Psoas muscle (tissue), 8 donors: ENCODE measurements around the gene PHACTR3. TPM values are rescaled to one million over a fixed set of nuclear protein-coding genes. Genes with fewer than 3 reads are reported as not detected.

Experiments used
- ATAC-seq, 4 donors: fragments of 200-7000 bp; cut with Tn5 transposase; one replicate each; pipeline ENCODE4 v1.9.1; 2020; ENCODE audit warnings: moderate library complexity in 3 of 4, mild to moderate bottlenecking in 2 of 4
- DNase-seq, 2 donors: peaks; one replicate each; pipeline ENCODE4 v3.0.0-alpha.2; 2020
- H3K27ac ChIP-seq: fragments of 200-600 bp; one replicate; pipeline ENCODE4 v1.8.0; 2022
- H3K27me3 ChIP-seq, 3 donors: fragments of 200-600 bp in 1 of 3; one replicate each; pipeline versions ENCODE4 v1.6.1 to v1.8.0; 2013 to 2022; ENCODE audit warnings: low read length in 2 of 3, mild to moderate bottlenecking in 2 of 3, moderate library complexity in 1 of 3; ENCODE audit not compliant: insufficient read depth in 3 of 3
- H3K36me3 ChIP-seq, 2 donors: fragments of 200-600 bp in 1 of 2; one replicate each; pipeline versions ENCODE4 v1.6.1 to v1.8.0; 2013 to 2022; ENCODE audit warnings: low read depth in 1 of 2, mild to moderate bottlenecking in 1 of 2, moderate library complexity in 1 of 2; ENCODE audit not compliant: insufficient read depth in 1 of 2
- H3K4me1 ChIP-seq: fragments of 200-600 bp; one replicate; pipeline ENCODE4 v1.8.0; 2022
- H3K4me3 ChIP-seq: fragments of 200-600 bp; one replicate; pipeline ENCODE4 v1.8.0; 2022; ENCODE audit warnings: mild to moderate bottlenecking
- H3K9me3 ChIP-seq: fragments of 200-600 bp; one replicate; pipeline ENCODE4 v1.8.0; 2022
- CTCF ChIP-seq: fragments of 200-600 bp; IDR thresholded peaks from one replicate; pipeline ENCODE4 v1.8.0; 2022; ENCODE audit warnings: antibody characterized with exemption
- WGBS, 3 donors: extraction: QIAGEN DNeasy Blood & Tissue Kit; methylation state at CpG; one replicate each; pipeline versions ENCODE4 v1.1.6 to v1.1.7; 2013; 5-methylcytosine and 5-hydroxymethylcytosine counted together
- intact Hi-C, 2 donors: fragments of 100-400 bp; cut with DNase I; formaldehyde crosslinking; loops; one replicate each; pipeline versions ENCODE4 v1.11.0 to v1.14.2; 2022
- polyA plus RNA-seq, 3 donors: library from polyadenylated mRNA; stranded (reverse); fragments of 200-250 nt; gene quantifications; one replicate each; pipeline ENCODE4 v1.2.3, GENCODE V29; 2013
- total RNA-seq, 4 donors: library from RNA; stranded (reverse); fragmentation: NEBNext Ultra II Directional in 2 of 4; extraction: Animal tissue kit (Norgen Biotek cat#: 25700) in 2 of 4; gene quantifications; one replicate each; pipeline versions ENCODE4 v1.2.1 to v1.2.4, GENCODE V29; 2021 to 2023
- donor health status: healthy with polysubstance abuse.
- donor health status: DM: no; HTN: no; CAD: no; lungs with moderate emphysema.
- donor health status: Bipolar disorder and iron deficiency.
- donor health status: healthy.
- donor health status: DM: yes; HTN: yes; CAD: no.
- donor health status: DM: no; HTN: no; CAD: no.
- donor health status: DM: no; HTN: no; CAD: no.
- donor health status: DM: yes; HTN: yes; CAD: no.

The PHACTR3 gene
- total and polyA plus RNA-seq, 7 donors = 0.10 to 0.46 (median 0.15) TPM; not detected in 3

GRCh38 chr20:59789686-59790085 is 185.3 kb downstream of the PHACTR3 start:
- H3K4me1 ChIP-seq = no peaks in the 10 kb centered on the region
- H3K27me3 ChIP-seq = peaks cover 0 to 5% (median 0%) of the 10 kb centered on the region in 3 donors
- no peaks in the 10 kb centered on the region for H3K36me3 ChIP-seq
- intact Hi-C loops = no loop called here
- H3K27ac ChIP-seq = no peak overlapping the region
- peaks cover 11% of the 10 kb centered on the region for H3K9me3 ChIP-seq
- no peak for TF ChIP-seq CTCF
- no peak for ATAC-seq
- H3K4me3 ChIP-seq = no peak overlapping the region
- WGBS, 3 donors = 22% methylated on average over 2 of the region's 2 CpGs
- no peak for DNase-seq

- Histone ChIP-seq H3K27ac (no peak overlapping the region), H3K9me3 (peaks cover 11% of the 10 kb centered on the region), H3K4me3 (no peak overlapping the region), H3K36me3 (no peaks in the 10 kb centered on the region), H3K4me1 (no peaks in the 10 kb centered on the region), H3K27me3 (peaks cover 0 to 5% (median 0%) of the 10 kb centered on the region in 3 donors)
- no peak for DNase-seq
- ATAC-seq = no peak
- no peak for TF ChIP-seq CTCF
- intact Hi-C loops = no loop called here
- WGBS, 3 donors = 60 to 91% (median 69%) methylated on average over 1 of the region's 1 CpG
These were observed 186.0 kb downstream of the PHACTR3 start for GRCh38 chr20:59790346-59790745.

- peaks cover 19% of the 10 kb centered on the region for H3K9me3 ChIP-seq
- H3K4me1 ChIP-seq = no peaks in the 10 kb centered on the region
- H3K27ac ChIP-seq = no peak overlapping the region
- WGBS, 3 donors = 92 to 97% (median 95%) methylated on average over 1 of the region's 1 CpG
- no peak for ATAC-seq
- no peak for TF ChIP-seq CTCF
- H3K4me3 ChIP-seq = no peak overlapping the region
- intact Hi-C loops = no loop called here
- H3K36me3 ChIP-seq = no peaks in the 10 kb centered on the region
- no peak for DNase-seq
- H3K27me3 ChIP-seq = peaks cover 0 to 5% (median 0%) of the 10 kb centered on the region in 3 donors
These were observed 188.0 kb downstream of the PHACTR3 start for GRCh38 chr20:59792300-59792699.

GRCh38 chr20:59794555-59794954 is 190.2 kb downstream of the PHACTR3 start:
- DNase-seq (no peak), ATAC-seq (no peak)
- no peaks in the 10 kb centered on the region for H3K36me3 ChIP-seq
- intact Hi-C loops = no loop called here
- peaks cover 0 to 2% (median 0%) of the 10 kb centered on the region in 3 donors for H3K27me3 ChIP-seq
- H3K4me3 ChIP-seq = no peak overlapping the region
- no peaks in the 10 kb centered on the region for H3K4me1 ChIP-seq
- WGBS, 3 donors = 64 to 76% (median 69%) methylated on average over 2 of the region's 2 CpGs
- no peak overlapping the region for H3K27ac ChIP-seq
- no peak for TF ChIP-seq CTCF
- H3K9me3 ChIP-seq = peaks cover 30% of the 10 kb centered on the region

GRCh38 chr20:59800309-59800708 is 196.0 kb downstream of the PHACTR3 start:
- no peaks in the 10 kb centered on the region for H3K4me1 ChIP-seq
- no peak overlapping the region for H3K4me3 ChIP-seq
- ATAC-seq (no peak), DNase-seq (no peak)
- TF ChIP-seq CTCF = no peak
- peaks cover 0 to 4% (median 0%) of the 10 kb centered on the region in 3 donors for H3K27me3 ChIP-seq
- H3K27ac ChIP-seq = no peak overlapping the region
- no peaks in the 10 kb centered on the region for H3K36me3 ChIP-seq
- peaks cover 20% of the 10 kb centered on the region for H3K9me3 ChIP-seq
- intact Hi-C loops = no loop called here
- 49 to 58% (median 51%) methylated on average over 1 of the region's 1 CpG for WGBS, 3 donors
